ENCODE results near the gene SCYGR2. TPM values are rescaled to one million over a fixed set of nuclear protein-coding genes. Genes with fewer than 3 reads are reported as not detected.
"Not testable (repeated sequence)": the region's sequence is repeated elsewhere in the genome, so short reads cannot be mapped to it uniquely, and the experiment has no call there.

The SCYGR2 gene, protein sequence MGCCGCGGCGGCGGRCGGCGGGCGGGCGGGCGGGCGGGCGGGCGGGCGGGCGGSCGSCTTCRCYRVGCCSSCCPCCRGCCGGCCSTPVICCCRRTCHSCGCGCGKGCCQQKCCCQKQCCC
- not detected for total RNA-seq
- long read RNA-seq: 0 reads

DNA sequence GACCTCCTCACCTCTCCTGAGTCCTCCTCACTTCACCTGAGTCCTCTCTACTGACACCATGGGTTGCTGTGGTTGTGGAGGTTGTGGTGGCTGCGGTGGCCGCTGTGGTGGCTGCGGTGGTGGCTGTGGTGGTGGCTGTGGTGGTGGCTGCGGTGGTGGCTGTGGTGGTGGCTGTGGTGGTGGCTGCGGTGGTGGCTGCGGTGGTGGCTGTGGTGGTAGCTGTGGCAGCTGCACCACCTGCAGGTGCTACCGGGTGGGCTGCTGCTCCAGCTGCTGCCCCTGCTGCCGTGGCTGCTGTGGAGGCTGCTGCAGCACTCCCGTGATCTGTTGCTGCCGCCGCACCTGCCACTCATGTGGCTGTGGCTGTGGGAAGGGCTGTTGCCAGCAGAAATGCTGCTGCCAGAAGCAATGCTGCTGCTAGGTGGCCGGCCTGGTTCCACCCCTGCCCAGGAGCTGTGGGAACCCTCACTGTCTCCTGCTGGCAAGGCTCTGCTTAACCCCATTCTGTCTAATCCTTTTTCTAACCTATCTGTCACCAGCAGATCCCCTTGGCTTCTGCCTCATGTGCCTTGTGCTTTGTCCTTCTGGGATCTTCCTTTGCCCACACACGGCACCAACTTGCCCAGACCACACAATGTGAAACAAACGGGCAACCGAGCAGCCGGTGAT lies at the start of gene SCYGR2:
TSS of gene SCYGR2 (plus strand) at position 59 of the 669 bp plus-strand sequence. CDS start at position 59, 0 bp downstream.
- DNase-seq; intact Hi-C loops (cut with DNase I); H3K4me1 ChIP-seq: not testable (repeated sequence)

DNA sequence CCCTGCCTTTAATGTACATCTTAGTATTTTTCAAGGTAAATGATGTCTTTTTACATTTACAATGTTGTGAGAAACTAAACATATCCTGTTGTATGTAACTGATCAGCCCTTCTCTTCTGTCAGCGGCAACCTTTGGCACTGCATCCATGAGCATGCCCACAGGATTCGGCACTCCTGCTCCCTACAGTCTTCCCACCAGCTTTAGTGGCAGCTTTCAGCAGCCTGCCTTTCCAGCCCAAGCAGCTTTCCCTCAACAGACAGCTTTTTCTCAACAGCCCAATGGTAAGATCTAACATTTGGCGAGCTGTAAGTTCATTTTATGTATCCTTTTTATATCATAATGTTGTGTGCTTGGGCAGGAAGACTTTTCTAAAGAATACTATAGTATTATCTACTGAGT lies 46.9 kb upstream of the SCYGR2 start:
- no peaks in the 10 kb centered on the region for H3K9me3 ChIP-seq
- H3K4me3 ChIP-seq: no peak overlapping the region
- DNase-seq: no peak
- ATAC-seq: no peak
- no peaks in the 10 kb centered on the region for H3K27me3 ChIP-seq
- intact Hi-C loops (cut with DNase I): no loop called here
- H3K4me1 ChIP-seq: no peaks in the 10 kb centered on the region
- TF ChIP-seq, protein P1, sequence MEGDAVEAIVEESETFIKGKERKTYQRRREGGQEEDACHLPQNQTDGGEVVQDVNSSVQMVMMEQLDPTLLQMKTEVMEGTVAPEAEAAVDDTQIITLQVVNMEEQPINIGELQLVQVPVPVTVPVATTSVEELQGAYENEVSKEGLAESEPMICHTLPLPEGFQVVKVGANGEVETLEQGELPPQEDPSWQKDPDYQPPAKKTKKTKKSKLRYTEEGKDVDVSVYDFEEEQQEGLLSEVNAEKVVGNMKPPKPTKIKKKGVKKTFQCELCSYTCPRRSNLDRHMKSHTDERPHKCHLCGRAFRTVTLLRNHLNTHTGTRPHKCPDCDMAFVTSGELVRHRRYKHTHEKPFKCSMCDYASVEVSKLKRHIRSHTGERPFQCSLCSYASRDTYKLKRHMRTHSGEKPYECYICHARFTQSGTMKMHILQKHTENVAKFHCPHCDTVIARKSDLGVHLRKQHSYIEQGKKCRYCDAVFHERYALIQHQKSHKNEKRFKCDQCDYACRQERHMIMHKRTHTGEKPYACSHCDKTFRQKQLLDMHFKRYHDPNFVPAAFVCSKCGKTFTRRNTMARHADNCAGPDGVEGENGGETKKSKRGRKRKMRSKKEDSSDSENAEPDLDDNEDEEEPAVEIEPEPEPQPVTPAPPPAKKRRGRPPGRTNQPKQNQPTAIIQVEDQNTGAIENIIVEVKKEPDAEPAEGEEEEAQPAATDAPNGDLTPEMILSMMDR (IDR thresholded peaks at IDR 0.05): no peak
- no peak overlapping the region for H3K27ac ChIP-seq
- H3K36me3 ChIP-seq: peaks cover 72% of the 10 kb centered on the region

More for the DNA sequence above, at the start of gene SCYGR2:
- not testable (repeated sequence) for H3K27ac ChIP-seq, H3K9me3 ChIP-seq, H3K36me3 ChIP-seq, H3K4me3 ChIP-seq, ATAC-seq, H3K27me3 ChIP-seq

DNA sequence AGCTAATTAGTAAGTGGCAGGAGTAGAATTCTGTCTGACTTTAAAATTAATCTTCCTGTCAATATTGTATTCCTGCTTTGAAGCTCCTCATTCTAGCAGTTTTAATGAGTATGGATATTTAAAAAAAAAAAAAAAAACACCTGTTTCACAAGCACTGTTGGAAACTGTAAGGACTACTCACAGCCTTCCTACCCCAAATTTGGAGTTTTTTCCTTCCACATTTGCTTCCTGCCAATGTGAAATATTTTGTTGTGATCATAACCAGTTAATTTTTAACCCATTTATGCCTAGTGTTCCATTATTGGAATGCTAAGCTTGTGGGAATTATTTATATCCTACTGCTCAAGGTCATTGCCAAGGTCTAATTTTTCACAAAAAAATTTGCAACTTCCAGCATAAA lies 36.1 kb upstream of the SCYGR2 start:
- Histone ChIP-seq H3K27me3 (no peaks in the 10 kb centered on the region), H3K36me3 (peaks cover 26% of the 10 kb centered on the region), H3K9me3 (no peaks in the 10 kb centered on the region), H3K27ac (no peak overlapping the region), H3K4me3 (no peak overlapping the region), H3K4me1 (no peaks in the 10 kb centered on the region)
- no peak for DNase-seq
- TF ChIP-seq, protein P1 (IDR thresholded peaks at IDR 0.05): no peak
- no peak for ATAC-seq
- intact Hi-C loops (cut with DNase I): no loop called here

DNA sequence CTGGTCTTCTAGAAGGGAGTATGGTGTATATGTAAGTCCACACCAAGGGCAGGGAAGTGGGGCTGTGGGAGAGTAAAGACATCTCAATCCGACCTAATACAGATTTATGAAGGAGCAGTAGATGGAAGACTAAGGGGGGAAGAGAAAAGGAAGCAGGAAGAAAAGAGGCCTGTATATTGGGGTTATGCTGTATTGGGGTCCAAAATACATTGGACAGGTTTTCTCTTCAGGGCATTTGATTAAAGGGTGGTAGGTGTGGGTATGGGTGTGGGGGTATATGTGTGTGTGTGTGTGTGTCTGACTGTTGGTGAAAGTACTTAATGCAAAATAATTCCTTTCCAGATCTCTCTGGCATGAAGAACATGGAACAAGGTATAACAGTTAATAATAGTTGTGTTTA lies 33.6 kb upstream of the SCYGR2 start:
- TF ChIP-seq, protein P1 (IDR thresholded peaks at IDR 0.05): no peak
- no peaks in the 10 kb centered on the region for H3K4me1 ChIP-seq
- no peak overlapping the region for H3K4me3 ChIP-seq
- intact Hi-C loops (cut with DNase I): no loop called here
- peaks cover 13% of the 10 kb centered on the region for H3K36me3 ChIP-seq
- ATAC-seq (no peak), DNase-seq (no peak)
- H3K27ac ChIP-seq: no peak overlapping the region
- H3K27me3 ChIP-seq: no peaks in the 10 kb centered on the region
- no peaks in the 10 kb centered on the region for H3K9me3 ChIP-seq

DNA sequence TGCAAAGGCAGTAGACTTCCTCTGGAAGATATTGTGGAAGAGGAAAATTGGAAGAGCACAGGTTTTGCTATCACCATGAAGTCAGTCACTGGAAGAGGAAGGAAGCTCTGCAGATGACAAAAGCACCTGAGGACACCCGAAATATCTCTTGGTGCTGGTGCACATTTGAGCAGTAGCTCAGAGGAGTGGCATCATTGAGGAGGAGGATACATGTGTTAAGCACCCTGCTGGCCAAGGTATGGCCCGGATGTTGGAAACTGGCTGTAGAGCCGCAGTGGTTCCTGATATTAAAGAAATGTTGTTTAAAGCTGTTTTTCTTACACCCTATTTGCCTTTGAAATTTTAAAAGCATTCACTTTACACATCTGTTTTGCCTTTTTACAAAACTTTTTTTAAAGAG lies 32.7 kb upstream of the SCYGR2 start:
- Histone ChIP-seq H3K36me3 (peaks cover 9% of the 10 kb centered on the region), H3K27me3 (no peaks in the 10 kb centered on the region), H3K27ac (no peak overlapping the region), H3K4me1 (no peaks in the 10 kb centered on the region), H3K4me3 (no peak overlapping the region), H3K9me3 (no peaks in the 10 kb centered on the region)
- TF ChIP-seq, protein P1 (IDR thresholded peaks at IDR 0.05): no peak
- no peak for ATAC-seq
- DNase-seq: no peak
- intact Hi-C loops (cut with DNase I): no loop called here

DNA sequence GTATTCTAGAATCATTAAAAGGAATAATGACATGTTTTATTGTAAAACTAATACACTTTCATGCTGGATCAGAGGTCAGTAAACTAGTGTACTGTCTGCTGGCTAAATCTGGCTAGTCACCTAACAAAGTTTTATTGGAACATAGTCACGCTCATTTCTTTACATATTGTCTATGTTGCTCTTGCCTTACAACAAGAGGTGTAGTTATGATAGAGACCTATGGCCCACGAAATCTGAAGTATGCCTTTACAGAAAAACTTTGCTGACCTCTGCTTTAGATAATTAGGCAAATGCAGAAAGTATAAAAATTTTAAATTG lies 29.9 kb upstream of the SCYGR2 start:
- no peaks in the 10 kb centered on the region for H3K27me3 ChIP-seq
- intact Hi-C loops (cut with DNase I): no loop called here
- H3K9me3 ChIP-seq: no peaks in the 10 kb centered on the region
- no peak overlapping the region for H3K27ac ChIP-seq
- ATAC-seq (no peak), DNase-seq (no peak)
- no peaks in the 10 kb centered on the region for H3K4me1 ChIP-seq
- TF ChIP-seq, protein P1 (IDR thresholded peaks at IDR 0.05): no peak
- no peak overlapping the region for H3K4me3 ChIP-seq
- no peaks in the 10 kb centered on the region for H3K36me3 ChIP-seq
